ENCODE results near the gene ASCL2. TPM values are rescaled to one million over a fixed set of nuclear protein-coding genes. Genes with fewer than 3 reads are reported as not detected.

The ASCL2 gene
- total RNA-seq, 2 donors from 2014 or later: 0.18 TPM; not detected in 1

- Mint-ChIP-seq H3K27ac (no peak overlapping the region), H3K36me3 (ENCODE audit: low read depth) (no peaks in the 10 kb centered on the region), H3K4me3 (peak overlapping the region; percentile 71), H3K27me3 (peaks cover 21% of the 10 kb centered on the region), H3K4me1 (peaks cover 21% of the 10 kb centered on the region)
- ATAC-seq (peak; percentile 36), DNase-seq (no peak)
- no peaks in the 10 kb centered on the region for H3K9me3 ChIP-seq (ENCODE audit: control insufficient read depth, low read length, poor library complexity, severe bottlenecking)
These were observed 1.4 kb downstream of the ASCL2 start for GRCh38 chr11:2268729-2269600.

DNA sequence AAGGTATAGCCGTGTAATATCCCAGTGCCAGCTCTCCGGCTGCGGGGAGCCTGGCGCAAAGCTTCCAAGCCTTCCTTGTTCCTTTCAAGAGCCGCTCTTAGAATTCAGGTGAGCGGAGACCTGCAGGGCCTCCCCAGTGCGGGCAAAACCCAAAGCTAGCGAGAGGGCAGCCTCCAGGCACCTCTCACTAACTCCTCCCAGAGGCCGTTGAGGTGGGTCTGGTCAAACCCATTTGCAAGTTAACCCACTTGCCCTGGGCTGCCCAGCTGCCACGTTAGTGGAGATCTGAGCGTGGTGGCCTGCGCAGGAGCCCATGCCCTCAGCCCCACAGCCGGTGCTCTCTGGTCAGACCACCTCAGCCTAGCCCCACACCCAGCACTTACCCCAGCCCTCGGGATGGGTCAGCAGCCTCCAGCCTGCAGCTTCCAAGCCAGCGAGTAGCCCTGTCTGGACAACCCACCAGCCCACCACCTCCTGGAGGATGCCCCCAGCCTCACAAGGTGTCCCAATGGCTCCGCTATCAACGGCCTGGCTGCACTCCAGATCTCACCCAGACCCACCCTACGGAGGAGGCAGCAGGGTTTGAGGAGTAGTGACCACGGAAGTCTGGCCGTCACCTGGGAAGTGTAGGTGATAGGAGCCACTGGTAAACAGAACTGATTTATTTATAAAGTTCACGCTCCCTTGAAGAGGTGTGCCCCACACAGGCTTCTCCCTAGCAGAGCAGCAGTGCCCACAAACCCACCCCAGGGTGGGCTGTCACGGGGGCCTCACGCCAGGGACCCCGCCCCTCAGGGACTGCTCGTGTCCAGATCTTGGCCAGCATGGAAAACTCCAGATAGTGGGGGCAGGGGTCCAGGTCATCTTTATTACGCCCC is 2.3 kb downstream of the ASCL2 start:
- Mint-ChIP-seq H3K4me1 (peaks cover 21% of the 10 kb centered on the region), H3K4me3 (peak overlapping the region; percentile 66), H3K27ac (no peak overlapping the region), H3K36me3 (ENCODE audit: low read depth) (no peaks in the 10 kb centered on the region), H3K27me3 (peaks cover 17% of the 10 kb centered on the region)
- no peak for DNase-seq
- ATAC-seq: no peak
- no peaks in the 10 kb centered on the region for H3K9me3 ChIP-seq (ENCODE audit: control insufficient read depth, low read length, poor library complexity, severe bottlenecking)

DNA sequence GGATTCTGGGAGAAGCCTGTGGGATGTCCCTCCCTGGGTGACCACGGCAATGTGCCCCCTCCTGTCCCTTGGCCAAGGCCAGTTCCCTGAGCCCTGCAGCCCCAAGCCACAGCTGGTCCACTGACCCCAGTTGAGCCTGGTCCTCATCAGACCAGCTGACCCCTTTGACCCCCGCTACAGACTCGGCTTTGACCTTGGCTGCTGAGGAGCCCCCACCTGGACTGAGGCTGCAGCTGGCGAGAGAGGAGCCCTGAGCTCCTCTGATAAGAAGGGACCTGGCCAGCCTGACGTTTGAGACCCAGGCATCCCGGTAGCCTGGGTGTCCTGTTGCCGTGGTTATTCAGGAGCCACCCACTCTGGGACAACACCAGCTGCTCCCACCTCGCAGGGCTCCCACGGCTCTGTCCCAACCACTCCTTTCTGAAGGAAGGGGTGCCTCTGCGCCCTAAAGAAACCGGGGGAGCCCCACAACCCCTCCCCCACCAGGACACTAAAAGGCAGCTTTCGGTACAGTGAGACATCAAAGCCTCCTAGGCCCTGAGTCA is 3.0 kb downstream of the ASCL2 start:
- no peak overlapping the region for H3K4me3 Mint-ChIP-seq
- no peaks in the 10 kb centered on the region for H3K36me3 Mint-ChIP-seq (ENCODE audit: low read depth)
- DNase-seq: no peak
- H3K9me3 ChIP-seq (ENCODE audit: control insufficient read depth, low read length, poor library complexity, severe bottlenecking): no peaks in the 10 kb centered on the region
- peaks cover 10% of the 10 kb centered on the region for H3K27me3 Mint-ChIP-seq
- H3K27ac Mint-ChIP-seq: no peak overlapping the region
- ATAC-seq: no peak
- peaks cover 21% of the 10 kb centered on the region for H3K4me1 Mint-ChIP-seq

DNA sequence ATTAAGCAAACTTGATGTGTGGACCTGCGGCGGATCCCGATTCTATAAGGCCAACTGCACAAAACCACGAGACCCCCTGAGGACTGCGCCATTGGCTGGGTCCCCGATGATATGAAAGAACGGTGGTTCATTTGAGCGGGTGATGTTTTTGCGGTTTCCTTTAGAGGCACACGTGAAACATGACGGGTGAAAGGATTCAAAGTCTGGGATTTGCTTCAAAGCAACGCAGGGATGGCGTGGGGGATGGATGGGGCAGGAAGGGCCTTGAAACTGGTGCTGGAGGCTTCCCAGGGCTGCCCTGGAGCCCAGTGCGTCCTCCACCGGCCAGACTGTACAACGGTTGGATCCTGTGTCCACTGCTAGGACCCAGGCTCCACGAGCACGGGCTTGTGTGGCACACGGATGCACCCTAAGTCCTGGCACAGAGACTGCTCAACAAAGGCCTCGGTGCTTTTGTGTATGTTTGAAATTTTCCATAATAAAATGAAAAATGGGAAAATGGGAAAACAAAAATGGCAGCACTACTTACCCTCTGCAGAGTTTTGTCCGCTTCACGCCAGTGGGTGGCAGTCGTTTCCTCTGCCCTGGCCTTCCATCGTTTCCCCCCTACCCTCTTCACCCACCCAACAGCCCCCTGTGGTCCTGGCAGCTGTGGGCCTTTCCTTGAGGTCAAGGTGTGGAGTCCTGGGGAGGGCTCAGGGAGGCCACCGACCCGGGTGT is 3.6 kb downstream of the ASCL2 start:
- Mint-ChIP-seq H3K4me1 (peaks cover 21% of the 10 kb centered on the region), H3K27ac (no peak overlapping the region), H3K4me3 (no peak overlapping the region), H3K27me3 (peaks cover 10% of the 10 kb centered on the region), H3K36me3 (ENCODE audit: low read depth) (no peaks in the 10 kb centered on the region)
- H3K9me3 ChIP-seq (ENCODE audit: control insufficient read depth, low read length, poor library complexity, severe bottlenecking): no peaks in the 10 kb centered on the region
- no peak for DNase-seq
- no peak for ATAC-seq

DNA sequence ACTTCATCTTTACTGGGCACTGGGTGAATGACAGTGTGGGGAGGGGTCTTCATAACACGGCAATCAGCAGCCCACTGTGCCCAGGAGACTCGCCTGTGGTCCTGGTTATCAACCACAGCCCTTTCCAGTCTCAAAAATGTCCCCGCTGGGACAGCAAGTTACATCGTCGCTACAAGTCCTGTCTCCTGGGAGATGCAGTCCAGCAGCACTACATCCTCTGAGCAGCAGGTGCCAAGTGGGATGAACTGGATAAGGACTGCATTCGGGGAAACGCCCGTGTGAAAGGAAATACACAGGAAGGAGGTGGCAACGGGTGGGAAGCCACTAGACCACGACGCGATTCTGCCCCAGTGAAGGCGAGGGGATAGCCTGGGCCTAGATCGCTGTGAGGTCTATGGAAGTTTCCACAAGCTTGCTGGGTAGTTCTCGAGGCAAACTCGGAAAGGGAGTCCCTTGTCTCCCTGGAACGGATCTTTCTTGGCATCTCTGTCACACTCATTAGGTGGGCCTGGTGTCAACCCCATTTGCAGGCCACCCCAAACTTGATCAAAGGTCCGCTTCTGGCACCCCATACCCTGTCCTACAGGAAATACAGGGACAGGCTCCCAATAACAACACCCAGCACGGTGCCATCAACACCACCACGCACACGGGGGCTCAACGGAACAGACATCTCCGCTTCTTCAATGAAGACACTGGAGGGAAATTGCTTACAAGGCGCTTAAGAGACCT is 4.4 kb downstream of the ASCL2 start:
- DNase-seq: no peak
- Mint-ChIP-seq H3K4me3 (peak overlapping the region; percentile 80), H3K27me3 (peaks cover 10% of the 10 kb centered on the region), H3K27ac (no peak overlapping the region), H3K36me3 (ENCODE audit: low read depth) (no peaks in the 10 kb centered on the region), H3K4me1 (peaks cover 21% of the 10 kb centered on the region)
- no peaks in the 10 kb centered on the region for H3K9me3 ChIP-seq (ENCODE audit: control insufficient read depth, low read length, poor library complexity, severe bottlenecking)
- no peak for ATAC-seq

GRCh38 chr11:2265396-2265795 is 5.0 kb downstream of the ASCL2 start:
- Mint-ChIP-seq H3K4me1 (peaks cover 19% of the 10 kb centered on the region), H3K4me3 (peak overlapping the region; percentile 80)

GRCh38 chr11:2264366-2265053 is 5.9 kb downstream of the ASCL2 start:
- no peaks in the 10 kb centered on the region for H3K9me3 ChIP-seq (ENCODE audit: control insufficient read depth, low read length, poor library complexity, severe bottlenecking)
- ATAC-seq (no peak), DNase-seq (no peak)
- Mint-ChIP-seq H3K27ac (no peak overlapping the region), H3K4me3 (no peak overlapping the region), H3K27me3 (peaks cover 10% of the 10 kb centered on the region), H3K4me1 (peaks cover 18% of the 10 kb centered on the region), H3K36me3 (ENCODE audit: low read depth) (no peaks in the 10 kb centered on the region)

More at GRCh38 chr11:2265396-2265795, 5.0 kb downstream of the ASCL2 start:
- no peaks in the 10 kb centered on the region for H3K9me3 ChIP-seq (ENCODE audit: control insufficient read depth, low read length, poor library complexity, severe bottlenecking)
- Mint-ChIP-seq H3K36me3 (ENCODE audit: low read depth) (no peaks in the 10 kb centered on the region), H3K27ac (no peak overlapping the region), H3K27me3 (peaks cover 10% of the 10 kb centered on the region)
- ATAC-seq (peak; percentile 47), DNase-seq (no peak)

DNA sequence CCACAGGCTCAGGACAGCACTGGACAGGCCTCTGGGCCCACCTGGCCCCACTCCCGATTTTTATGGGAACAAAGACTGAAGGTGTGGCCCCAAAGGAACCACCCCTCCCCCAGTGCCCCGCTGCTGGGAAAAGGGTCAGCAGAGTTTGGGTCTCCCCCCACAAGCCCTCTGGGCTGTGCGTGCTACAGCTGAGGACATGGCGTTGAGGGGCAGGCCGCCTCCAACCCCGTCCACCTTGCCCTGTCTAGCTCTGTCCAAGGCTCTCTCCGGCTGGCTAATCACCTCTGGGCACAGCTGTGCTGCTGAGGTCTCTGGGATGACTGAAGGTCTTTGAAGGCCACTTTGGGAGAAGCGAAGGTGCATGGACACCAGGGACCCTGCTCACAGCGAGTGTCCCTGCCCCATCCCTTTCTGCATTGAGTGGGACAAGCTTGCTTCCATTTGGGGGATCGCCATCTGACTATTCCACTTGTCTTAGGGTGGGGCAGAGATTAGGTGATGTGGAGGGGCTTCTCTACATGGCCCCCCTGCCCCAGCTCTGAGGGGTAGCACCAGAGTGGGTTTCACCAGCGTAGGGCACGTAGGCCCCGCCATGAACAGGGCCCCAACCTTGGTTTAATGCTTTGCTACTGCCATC is 6.5 kb downstream of the ASCL2 start:
- H3K4me3 Mint-ChIP-seq: no peak overlapping the region
- H3K27ac Mint-ChIP-seq: no peak overlapping the region
- H3K9me3 ChIP-seq (ENCODE audit: control insufficient read depth, low read length, poor library complexity, severe bottlenecking): no peaks in the 10 kb centered on the region
- H3K4me1 Mint-ChIP-seq: peaks cover 18% of the 10 kb centered on the region
- no peaks in the 10 kb centered on the region for H3K36me3 Mint-ChIP-seq (ENCODE audit: low read depth)
- ATAC-seq: no peak
- DNase-seq: no peak
- H3K27me3 Mint-ChIP-seq: peaks cover 10% of the 10 kb centered on the region

GRCh38 chr11:2263071-2263565 is 7.3 kb downstream of the ASCL2 start:
- H3K4me3 Mint-ChIP-seq: no peak overlapping the region
- DNase-seq (no peak), ATAC-seq (no peak)
- peaks cover 15% of the 10 kb centered on the region for H3K4me1 Mint-ChIP-seq
- peaks cover 9% of the 10 kb centered on the region for H3K27me3 Mint-ChIP-seq
- no peak overlapping the region for H3K27ac Mint-ChIP-seq
- H3K36me3 Mint-ChIP-seq (ENCODE audit: low read depth): no peaks in the 10 kb centered on the region
- H3K9me3 ChIP-seq (ENCODE audit: control insufficient read depth, low read length, poor library complexity, severe bottlenecking): no peaks in the 10 kb centered on the region

- ATAC-seq: no peak
- H3K27ac Mint-ChIP-seq: no peak overlapping the region
- peaks cover 13% of the 10 kb centered on the region for H3K4me1 Mint-ChIP-seq
- no peak overlapping the region for H3K4me3 Mint-ChIP-seq
- no peaks in the 10 kb centered on the region for H3K9me3 ChIP-seq (ENCODE audit: control insufficient read depth, low read length, poor library complexity, severe bottlenecking)
- H3K27me3 Mint-ChIP-seq: peaks cover 5% of the 10 kb centered on the region
- H3K36me3 Mint-ChIP-seq (ENCODE audit: low read depth): no peaks in the 10 kb centered on the region
- no peak for DNase-seq
These were observed 7.9 kb downstream of the ASCL2 start for GRCh38 chr11:2262301-2263070.
